ENCODE results near the gene DAGLA. TPM values are rescaled to one million over a fixed set of nuclear protein-coding genes. Genes with fewer than 3 reads are reported as not detected.

DAGLA gene
- total and polyA plus RNA-seq, 2 of the 13 experiments (the other 11 are each of a cell fraction or from before 2014, with no cell fraction given): 2.6 to 3.9 TPM

- peak; percentile 94 for DNase-seq (ENCODE audit: low spot score)
- Histone ChIP-seq H3K4me1 (ENCODE audit: insufficient read depth, low read length) (peaks cover 71% of the 10 kb centered on the region), H3K79me2 (ENCODE audit: insufficient read depth, low read length) (peaks cover 67% of the 10 kb centered on the region), H3K9me3 (ENCODE audit: low read length) (no peaks in the 10 kb centered on the region), H3K4me2 (ENCODE audit: low read depth, low read length) (peak overlapping the region; percentile 93), H2AFZ (ENCODE audit: low read length) (no peak overlapping the region), H3K9ac (ENCODE audit: insufficient read depth, low read depth, low read length) (peak overlapping the region; percentile 89), H3K4me3 (replicated peaks in 1 of 3; ENCODE audit: insufficient read depth in 1 of 3, low read depth in 2 of 3, low read length in 3 of 3) (peak overlapping the region; percentile 32 to 69 (median 66)), H3K27me3 (ENCODE audit: control insufficient read depth in 1 of 2, insufficient read depth in 2 of 2, low read length in 2 of 2) (no peaks in the 10 kb centered on the region), H3K36me3 (replicated peaks in 1 of 2; ENCODE audit: control insufficient read depth in 1 of 2, insufficient read depth in 2 of 2, low read length in 2 of 2) (no peaks in the 10 kb centered on the region), H3K27ac (ENCODE audit: extremely low read length, insufficient read depth, low read length) (peak overlapping the region; percentile 100), H4K20me1 (ENCODE audit: insufficient read depth, low read length) (0 out of 2 replicates have a peak, but pooled peaks cover 2% of the 10 kb centered on the region)
- TSS peak; percentile 93 for BruUV-seq (replicated peaks)
- intact Hi-C loops (cut with micrococcal nuclease; ENCODE audit: unreplicated experiment) (no loop called here), in situ Hi-C loops (cut with HindIII; ENCODE audit: extremely low pct_ligation_motif_present, low pct_unique_long_range_greater_than_20kb) (no loop called here)
- POLR2A ChIA-PET: interaction anchor here (0.6 to 4.6 kb wide), 15 partner anchors 9 to 218 kb away, joined by 3 to 92 read pairs (median 5); partner anchors contain the start of genes FEN1 and TMEM258
- 10% methylated on average over 5 of the region's 9 CpGs for WGBS (ENCODE audit: low lambda C conversion rate)
- FAIRE-seq: peak; percentile 93
- peak; percentile 84 for ATAC-seq
- CTCF ChIA-PET (ENCODE audit: low intra/inter-chr PET ratio, low total read pairs): interaction anchor here (0.9 to 1.2 kb wide), 2 partner anchors 13 to 20 kb away, joined by 3 to 4 read pairs; no protein-coding TSS in a partner anchor
- TF ChIP-seq RNF219 (CRISPR knock-in tag; IDR thresholded peaks at IDR 0.05): no peak
- TF ChIP-seq GTF3A (CRISPR knock-in tag; conservative IDR thresholded peaks at IDR 0.05): no peak
- TF ChIP-seq BCL3 (CRISPR knock-in tag; IDR thresholded peaks at IDR 0.05): peak; percentile 67; the same call in 1 of the 2 replicates
- TF ChIP-seq BCL6 (CRISPR knock-in tag; IDR thresholded peaks at IDR 0.05): peak; percentile 48
- TF ChIP-seq, protein P1, sequence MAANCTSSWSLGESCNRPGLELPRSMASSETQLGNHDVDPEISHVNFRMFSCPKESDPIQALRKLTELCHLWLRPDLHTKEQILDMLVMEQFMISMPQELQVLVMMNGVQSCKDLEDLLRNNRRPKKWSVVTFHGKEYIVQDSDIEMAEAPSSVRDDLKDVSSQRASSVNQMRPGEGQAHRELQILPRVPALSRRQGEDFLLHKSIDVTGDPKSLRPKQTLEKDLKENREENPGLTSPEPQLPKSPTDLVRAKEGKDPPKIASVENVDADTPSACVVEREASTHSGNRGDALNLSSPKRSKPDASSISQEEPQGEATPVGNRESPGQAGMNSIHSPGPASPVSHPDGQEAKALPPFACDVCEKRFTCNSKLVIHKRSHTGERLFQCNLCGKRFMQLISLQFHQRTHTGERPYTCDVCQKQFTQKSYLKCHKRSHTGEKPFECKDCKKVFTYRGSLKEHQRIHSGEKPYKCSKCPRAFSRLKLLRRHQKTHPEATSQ (CRISPR knock-in tag; IDR thresholded peaks at IDR 0.05; ENCODE audit: borderline replicate concordance): no peak
- TF ChIP-seq ZNF329 (CRISPR knock-in tag; IDR thresholded peaks at IDR 0.05; ENCODE audit: low read depth): no peak
- TF ChIP-seq SP1 (IDR thresholded peaks at IDR 0.05): no peak
- peak; percentile 26; the same call in 1 of the 2 replicates for TF ChIP-seq SP1 (CRISPR knock-in tag; IDR thresholded peaks at IDR 0.05)
- peak; percentile 88 for TF ChIP-seq RBM39 (IDR thresholded peaks at IDR 0.05; ENCODE audit: low read depth, low read length, poor library complexity, severe bottlenecking)
- TF ChIP-seq MBNL3 (CRISPR knock-in tag; conservative IDR thresholded peaks at IDR 0.05): no peak
- TF ChIP-seq ZNF607 (CRISPR knock-in tag; IDR thresholded peaks at IDR 0.05; ENCODE audit: borderline replicate concordance): 0 out of 2 replicates have a peak, but pooled peaks have one; percentile 46
- peak; percentile 96 for TF ChIP-seq ZNF687 (CRISPR knock-in tag; IDR thresholded peaks at IDR 0.05)
- 0 out of 2 replicates have a peak, but pooled peaks have one; percentile 17 for TF ChIP-seq CREB1 (IDR thresholded peaks at IDR 0.05)
- TF ChIP-seq CREB1 (CRISPR knock-in tag; IDR thresholded peaks at IDR 0.05): no peak
Measured at GRCh38 chr11:61756452-61757212, 76.4 kb downstream of the DAGLA start.
